Measurements from ENCODE around the gene FER. TPM values are rescaled to one million over a fixed set of nuclear protein-coding genes. Genes with fewer than 3 reads are reported as not detected.

Gene FER
- polyA plus RNA-seq, 1 experiment, result 19.0 TPM

GRCh38 chr5:109192555-109193281 is 445.0 kb downstream of the FER start:
- DNase-seq (ENCODE audit: low read depth, low spot score), result no peak
- POLR2A ChIA-PET, result no interaction called here
- no peaks in the 10 kb centered on the region for H3K9me3 ChIP-seq (ENCODE audit: control insufficient read depth, insufficient read depth, low read length)
- TF ChIP-seq CTCF (IDR thresholded peaks at IDR 0.05; ENCODE audit: low read depth, low read length), result no peak
- CTCF ChIA-PET, result interaction anchor here (1.5 kb wide), 1 partner anchor 551 kb away, joined by 4 read pairs; no protein-coding TSS in a partner anchor
- no peaks in the 10 kb centered on the region for H3K27me3 ChIP-seq (ENCODE audit: control insufficient read depth, insufficient read depth, low read length)
- H3K27ac ChIP-seq (ENCODE audit: low read depth, low read length), result no peak overlapping the region
- no peak overlapping the region for H3K4me3 ChIP-seq (ENCODE audit: low read depth, low read length)

- no peak for TF ChIP-seq CTCF (IDR thresholded peaks at IDR 0.05; ENCODE audit: low read depth, low read length)
Observed at GRCh38 chr5:109195667-109196066, 448.0 kb downstream of the FER start.

GRCh38 chr5:109196087-109196822 is 448.6 kb downstream of the FER start:
- no peak for DNase-seq (ENCODE audit: low read depth, low spot score)
- Histone ChIP-seq H3K27me3 (ENCODE audit: control insufficient read depth, insufficient read depth, low read length) (no peaks in the 10 kb centered on the region), H3K4me3 (ENCODE audit: low read depth, low read length) (no peak overlapping the region), H3K27ac (ENCODE audit: low read depth, low read length) (no peak overlapping the region), H3K9me3 (ENCODE audit: control insufficient read depth, insufficient read depth, low read length) (no peaks in the 10 kb centered on the region)
- POLR2A ChIA-PET, result no interaction called here
- CTCF ChIA-PET, result interaction anchor here (0.7 kb wide), 1 partner anchor 934 kb away, joined by 6 read pairs; no protein-coding TSS in a partner anchor
- TF ChIP-seq CTCF (IDR thresholded peaks at IDR 0.05; ENCODE audit: low read depth, low read length), result no peak

More at GRCh38 chr5:109195667-109196066, 448.0 kb downstream of the FER start:
- DNase-seq (ENCODE audit: low read depth, low spot score), result no peak
- no peak overlapping the region for H3K27ac ChIP-seq (ENCODE audit: low read depth, low read length)
- ChIA-PET CTCF (no interaction called here), POLR2A (no interaction called here)
- no peak overlapping the region for H3K4me3 ChIP-seq (ENCODE audit: low read depth, low read length)
- H3K27me3 ChIP-seq (ENCODE audit: control insufficient read depth, insufficient read depth, low read length), result no peaks in the 10 kb centered on the region
- no peaks in the 10 kb centered on the region for H3K9me3 ChIP-seq (ENCODE audit: control insufficient read depth, insufficient read depth, low read length)

GRCh38 chr5:109196823-109197160 is 449.1 kb downstream of the FER start:
- no peak for DNase-seq (ENCODE audit: low read depth, low spot score)
- Histone ChIP-seq H3K9me3 (ENCODE audit: control insufficient read depth, insufficient read depth, low read length) (no peaks in the 10 kb centered on the region), H3K27ac (ENCODE audit: low read depth, low read length) (no peak overlapping the region), H3K27me3 (ENCODE audit: control insufficient read depth, insufficient read depth, low read length) (no peaks in the 10 kb centered on the region), H3K4me3 (ENCODE audit: low read depth, low read length) (no peak overlapping the region)
- CTCF ChIA-PET, result interaction anchor here (0.7 kb wide), 1 partner anchor 934 kb away, joined by 6 read pairs; no protein-coding TSS in a partner anchor
- no peak for TF ChIP-seq CTCF (IDR thresholded peaks at IDR 0.05; ENCODE audit: low read depth, low read length)
- POLR2A ChIA-PET, result no interaction called here

GRCh38 chr5:109199289-109199688 is 451.6 kb downstream of the FER start:
- ChIA-PET POLR2A (no interaction called here), CTCF (no interaction called here)
- Histone ChIP-seq H3K4me3 (ENCODE audit: low read depth, low read length) (no peak overlapping the region), H3K27ac (ENCODE audit: low read depth, low read length) (no peak overlapping the region), H3K9me3 (ENCODE audit: control insufficient read depth, insufficient read depth, low read length) (no peaks in the 10 kb centered on the region), H3K27me3 (ENCODE audit: control insufficient read depth, insufficient read depth, low read length) (no peaks in the 10 kb centered on the region)
- DNase-seq (ENCODE audit: low read depth, low spot score), result no peak
- TF ChIP-seq CTCF (IDR thresholded peaks at IDR 0.05; ENCODE audit: low read depth, low read length), result no peak

All from AG04450 (cell line).